ENCODE data around the gene ZNF441. TPM values are rescaled to one million over a fixed set of nuclear protein-coding genes. Genes with fewer than 3 reads are reported as not detected.

Gene ZNF441
- total and polyA plus RNA-seq, 2 of the 13 experiments (the other 11 are each of a cell fraction or from before 2014, with no cell fraction given), result 2.8 to 10.0 TPM

DNA sequence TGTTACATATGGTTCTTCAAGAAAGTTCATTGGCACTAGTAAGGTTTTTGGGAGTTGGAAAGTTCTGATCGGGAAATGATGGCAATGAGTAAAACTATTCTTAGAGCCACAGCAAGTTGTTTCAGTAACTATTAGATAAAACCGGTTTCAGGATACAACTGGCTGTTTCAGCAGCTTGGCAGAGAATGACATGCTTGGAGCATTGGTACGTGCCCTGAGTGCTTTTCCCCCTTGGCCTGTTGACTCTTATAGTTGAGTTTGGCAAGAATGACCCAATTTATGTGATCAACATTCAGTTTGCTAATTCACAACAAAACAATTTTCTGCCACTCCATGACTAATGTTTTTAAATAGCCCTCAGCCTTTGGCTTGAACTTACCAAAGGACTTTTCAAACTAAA, 20.7 kb downstream of the ZNF441 start (continued):
- TF ChIP-seq, protein P1, sequence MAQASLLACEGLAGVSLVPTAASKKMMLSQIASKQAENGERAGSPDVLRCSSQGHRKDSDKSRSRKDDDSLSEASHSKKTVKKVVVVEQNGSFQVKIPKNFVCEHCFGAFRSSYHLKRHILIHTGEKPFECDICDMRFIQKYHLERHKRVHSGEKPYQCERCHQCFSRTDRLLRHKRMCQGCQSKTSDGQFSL (CRISPR knock-in tag; IDR thresholded peaks at IDR 0.05), result no peak
- no peak for TF ChIP-seq KDM2A (CRISPR knock-in tag; IDR thresholded peaks at IDR 0.05; ENCODE audit: borderline replicate concordance, low read depth)
- no peak for TF ChIP-seq MEIS1 (CRISPR knock-in tag; IDR thresholded peaks at IDR 0.05; ENCODE audit: borderline replicate concordance)
- TF ChIP-seq SMAD9 (CRISPR knock-in tag; IDR thresholded peaks at IDR 0.05), result no peak

DNA sequence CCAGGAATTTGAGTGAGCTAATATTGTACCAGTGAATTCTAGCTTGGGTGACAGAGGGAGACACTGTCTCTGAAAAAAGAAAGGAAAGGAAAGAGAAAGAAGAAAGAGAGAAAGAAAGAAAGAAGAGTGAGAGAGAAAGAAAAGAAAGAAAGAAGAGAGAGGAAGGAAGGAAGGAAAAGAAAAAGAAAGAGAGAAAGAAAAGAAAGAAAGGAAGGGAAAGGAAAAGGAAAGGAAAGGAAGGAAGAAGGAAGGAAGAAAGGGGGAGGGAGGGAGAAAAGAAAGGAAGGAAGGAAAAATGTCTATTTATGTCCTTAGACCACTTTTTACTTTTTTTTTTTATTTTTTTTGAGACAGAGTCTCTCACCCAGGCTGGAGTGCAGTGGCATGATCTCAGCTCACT, 26.1 kb downstream of the ZNF441 start:
- ATAC-seq (no peak), DNase-seq (ENCODE audit: low spot score) (no peak), FAIRE-seq (no peak)
- H3K9me3 ChIP-seq (ENCODE audit: low read length), result no peaks in the 10 kb centered on the region
- no peaks in the 10 kb centered on the region for H3K27me3 ChIP-seq (ENCODE audit: control insufficient read depth in 1 of 2, insufficient read depth in 2 of 2, low read length in 2 of 2)
- no peak overlapping the region for H3K27ac ChIP-seq (ENCODE audit: extremely low read length, insufficient read depth, low read length)
- peaks cover 26% of the 10 kb centered on the region for H3K4me1 ChIP-seq (ENCODE audit: insufficient read depth, low read length)
- in situ Hi-C loops (cut with HindIII; ENCODE audit: extremely low pct_ligation_motif_present, low pct_unique_long_range_greater_than_20kb) (no loop called here), intact Hi-C loops (cut with micrococcal nuclease; ENCODE audit: unreplicated experiment) (no loop called here)
- H3K4me2 ChIP-seq (ENCODE audit: low read depth, low read length), result no peak overlapping the region
- no TSS peak for BruUV-seq (replicated peaks)
- ChIA-PET CTCF (ENCODE audit: low intra/inter-chr PET ratio, low total read pairs) (no interaction called here), POLR2A (no interaction called here)
- no peaks in the 10 kb centered on the region for H3K36me3 ChIP-seq (replicated peaks in 1 of 2; ENCODE audit: control insufficient read depth in 1 of 2, insufficient read depth in 2 of 2, low read length in 2 of 2)
- no peak overlapping the region for H2AFZ ChIP-seq (ENCODE audit: low read length)
- H4K20me1 ChIP-seq (ENCODE audit: insufficient read depth, low read length), result no peaks in the 10 kb centered on the region
- TF ChIP-seq ONECUT2 (CRISPR knock-in tag; IDR thresholded peaks at IDR 0.05), result no peak
- no peak for TF ChIP-seq FOXC1 (CRISPR knock-in tag; IDR thresholded peaks at IDR 0.05; ENCODE audit: borderline replicate concordance)
- TF ChIP-seq SMAD3 (CRISPR knock-in tag; IDR thresholded peaks at IDR 0.05), result no peak
- no peak for TF ChIP-seq PCBP2 (optimal IDR thresholded peaks at IDR 0.05; ENCODE audit: low read depth, low read length, poor library complexity, severe bottlenecking)
- TF ChIP-seq, protein P2, sequence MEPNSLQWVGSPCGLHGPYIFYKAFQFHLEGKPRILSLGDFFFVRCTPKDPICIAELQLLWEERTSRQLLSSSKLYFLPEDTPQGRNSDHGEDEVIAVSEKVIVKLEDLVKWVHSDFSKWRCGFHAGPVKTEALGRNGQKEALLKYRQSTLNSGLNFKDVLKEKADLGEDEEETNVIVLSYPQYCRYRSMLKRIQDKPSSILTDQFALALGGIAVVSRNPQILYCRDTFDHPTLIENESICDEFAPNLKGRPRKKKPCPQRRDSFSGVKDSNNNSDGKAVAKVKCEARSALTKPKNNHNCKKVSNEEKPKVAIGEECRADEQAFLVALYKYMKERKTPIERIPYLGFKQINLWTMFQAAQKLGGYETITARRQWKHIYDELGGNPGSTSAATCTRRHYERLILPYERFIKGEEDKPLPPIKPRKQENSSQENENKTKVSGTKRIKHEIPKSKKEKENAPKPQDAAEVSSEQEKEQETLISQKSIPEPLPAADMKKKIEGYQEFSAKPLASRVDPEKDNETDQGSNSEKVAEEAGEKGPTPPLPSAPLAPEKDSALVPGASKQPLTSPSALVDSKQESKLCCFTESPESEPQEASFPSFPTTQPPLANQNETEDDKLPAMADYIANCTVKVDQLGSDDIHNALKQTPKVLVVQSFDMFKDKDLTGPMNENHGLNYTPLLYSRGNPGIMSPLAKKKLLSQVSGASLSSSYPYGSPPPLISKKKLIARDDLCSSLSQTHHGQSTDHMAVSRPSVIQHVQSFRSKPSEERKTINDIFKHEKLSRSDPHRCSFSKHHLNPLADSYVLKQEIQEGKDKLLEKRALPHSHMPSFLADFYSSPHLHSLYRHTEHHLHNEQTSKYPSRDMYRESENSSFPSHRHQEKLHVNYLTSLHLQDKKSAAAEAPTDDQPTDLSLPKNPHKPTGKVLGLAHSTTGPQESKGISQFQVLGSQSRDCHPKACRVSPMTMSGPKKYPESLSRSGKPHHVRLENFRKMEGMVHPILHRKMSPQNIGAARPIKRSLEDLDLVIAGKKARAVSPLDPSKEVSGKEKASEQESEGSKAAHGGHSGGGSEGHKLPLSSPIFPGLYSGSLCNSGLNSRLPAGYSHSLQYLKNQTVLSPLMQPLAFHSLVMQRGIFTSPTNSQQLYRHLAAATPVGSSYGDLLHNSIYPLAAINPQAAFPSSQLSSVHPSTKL (CRISPR knock-in tag; IDR thresholded peaks at IDR 0.05), result no peak
- TF ChIP-seq ZNF335 (CRISPR knock-in tag; IDR thresholded peaks at IDR 0.05), result no peak
- TF ChIP-seq ETV6 (CRISPR knock-in tag; conservative IDR thresholded peaks at IDR 0.05), result no peak
- TF ChIP-seq ZKSCAN1 (IDR thresholded peaks at IDR 0.05; ENCODE audit: low read length), result no peak
- TF ChIP-seq, protein P3, sequence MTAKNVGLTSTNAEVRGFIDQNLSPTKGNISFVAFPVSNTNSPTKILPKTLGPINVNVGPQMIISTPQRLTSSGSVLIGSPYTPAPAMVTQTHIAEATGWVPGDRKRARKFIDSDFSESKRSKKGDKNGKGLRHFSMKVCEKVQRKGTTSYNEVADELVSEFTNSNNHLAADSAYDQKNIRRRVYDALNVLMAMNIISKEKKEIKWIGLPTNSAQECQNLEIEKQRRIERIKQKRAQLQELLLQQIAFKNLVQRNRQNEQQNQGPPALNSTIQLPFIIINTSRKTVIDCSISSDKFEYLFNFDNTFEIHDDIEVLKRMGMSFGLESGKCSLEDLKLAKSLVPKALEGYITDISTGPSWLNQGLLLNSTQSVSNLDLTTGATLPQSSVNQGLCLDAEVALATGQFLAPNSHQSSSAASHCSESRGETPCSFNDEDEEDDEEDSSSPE (CRISPR knock-in tag; IDR thresholded peaks at IDR 0.05), result no peak
- H3K9ac ChIP-seq (ENCODE audit: insufficient read depth, low read depth, low read length), result no peak overlapping the region
- no peaks in the 10 kb centered on the region for H3K79me2 ChIP-seq (ENCODE audit: insufficient read depth, low read length)
- H3K4me3 ChIP-seq (replicated peaks in 1 of 3; ENCODE audit: insufficient read depth in 1 of 3, low read depth in 2 of 3, low read length in 3 of 3), result no peak overlapping the region

Data from HepG2 (cell line).